Stimulated activated CD8-positive, alpha-beta memory T cell treated with anti-CD3 and anti-CD28 coated beads, Interleukin-7, amount 100 ng/mL, for 1 hour (primary cell): ENCODE measurements around the gene C2CD4B.

Experiments
- DNase-seq, 2 donors: peaks; one replicate each; pipeline ENCODE4 v3.0.0-alpha.2; 2020; ENCODE audit warnings: low read depth in 2 of 2

Gene C2CD4B

DNA sequence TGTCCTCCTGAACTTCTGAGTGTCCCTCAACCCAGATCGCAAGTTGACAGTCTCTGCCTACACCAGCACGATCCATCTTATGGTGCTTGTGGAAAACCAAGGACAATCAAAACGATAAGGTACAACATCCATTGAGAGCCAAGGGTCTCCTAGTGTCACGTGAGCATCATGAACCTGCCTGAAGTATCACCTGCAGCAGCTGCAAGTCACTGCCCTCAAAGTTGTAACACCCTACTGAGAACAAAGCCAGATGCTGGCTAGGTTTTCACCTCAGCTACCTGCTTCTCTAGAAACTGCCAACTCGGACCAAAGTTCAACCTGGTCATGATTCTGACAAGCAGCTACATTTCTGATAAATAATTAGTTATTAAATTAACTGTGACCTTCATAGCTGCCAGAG lies 17.5 kb downstream of the C2CD4B start:
- no peak for DNase-seq

GRCh38 chr15:62147149-62147548 lies 17.9 kb downstream of the C2CD4B start:
- DNase-seq = no peak

- DNase-seq = no peak
Observed at GRCh38 chr15:62145015-62145735, 19.9 kb downstream of the C2CD4B start.

GRCh38 chr15:62142736-62143135 lies 22.3 kb downstream of the C2CD4B start:
- no peak for DNase-seq

DNA sequence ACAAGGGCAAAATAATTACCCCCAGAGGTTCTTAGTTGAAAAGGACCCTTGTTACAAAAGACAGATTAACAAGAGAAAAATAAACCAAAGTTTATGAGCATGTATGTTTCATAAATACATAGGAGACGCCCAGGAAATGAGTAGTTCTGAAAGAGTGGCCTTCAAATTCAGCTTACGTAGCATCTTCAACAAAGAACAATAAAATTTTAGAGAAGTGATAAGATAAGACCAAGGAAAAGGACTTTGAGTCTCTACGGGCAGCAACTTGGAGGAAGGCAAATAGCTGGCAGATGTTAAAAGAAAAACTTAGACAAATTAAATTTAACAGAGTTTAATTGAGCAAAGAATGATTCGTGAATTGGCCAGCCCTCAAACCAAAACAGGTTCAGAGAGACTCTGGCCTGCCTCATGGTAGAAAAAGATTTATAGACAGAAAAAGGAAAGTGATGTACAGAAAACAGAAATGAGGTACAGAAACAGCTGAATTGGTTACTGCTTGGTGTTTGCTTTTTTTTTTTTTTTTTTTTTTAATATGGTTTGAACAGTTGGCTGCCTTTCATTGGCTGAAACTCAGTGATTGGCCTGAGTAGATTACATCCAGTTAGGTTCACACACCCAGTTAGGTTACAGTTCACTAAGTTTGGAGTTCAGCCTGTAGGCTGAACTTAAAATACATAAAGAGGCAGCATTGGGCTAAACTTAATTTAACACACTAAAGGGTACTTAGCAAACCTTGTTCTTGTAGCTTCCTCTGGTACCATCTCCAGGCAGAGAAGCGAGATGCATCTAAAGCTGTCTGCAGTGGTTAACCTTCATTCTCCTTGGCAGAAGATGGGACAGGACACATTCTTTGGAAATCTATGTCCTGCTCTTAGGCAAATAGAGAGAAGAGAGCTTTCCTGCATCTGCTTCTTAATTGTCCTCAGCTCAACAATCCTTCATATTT lies 23.2 kb downstream of the C2CD4B start:
- no peak for DNase-seq

DNA sequence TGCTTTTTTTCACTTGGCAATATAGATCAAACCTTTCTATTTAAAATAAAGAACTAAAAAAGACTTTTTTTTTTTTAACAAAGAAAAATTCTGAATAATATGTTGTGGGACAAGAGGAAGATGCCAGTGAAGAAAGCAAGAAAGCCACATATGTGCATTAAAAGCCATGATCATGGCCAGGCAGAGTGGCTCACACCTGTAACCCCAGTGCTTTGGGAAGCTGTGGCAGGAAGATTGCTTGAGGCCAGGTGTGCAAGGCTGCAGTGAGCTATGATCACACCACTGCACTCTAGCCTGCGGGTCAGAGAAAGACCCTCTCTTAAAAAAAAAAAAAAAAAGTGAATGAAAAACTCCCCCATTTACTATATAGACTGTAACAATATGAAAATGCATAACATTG lies 23.9 kb downstream of the C2CD4B start:
- no peak for DNase-seq

- DNase-seq = no peak
Observed at GRCh38 chr15:62138124-62138523, 27.0 kb downstream of the C2CD4B start.

GRCh38 chr15:62136911-62137865 lies 27.9 kb downstream of the C2CD4B start:
- no peak for DNase-seq

- DNase-seq = no peak
Observed at GRCh38 chr15:62135532-62136134, 29.5 kb downstream of the C2CD4B start.

GRCh38 chr15:62133141-62133540 lies 31.9 kb downstream of the C2CD4B start:
- no peak for DNase-seq

GRCh38 chr15:62128916-62129315 lies 36.2 kb downstream of the C2CD4B start:
- DNase-seq = no peak

GRCh38 chr15:62126364-62126763 lies 38.7 kb downstream of the C2CD4B start:
- no peak for DNase-seq

- DNase-seq = no peak
Observed at GRCh38 chr15:62125773-62126172, 39.3 kb downstream of the C2CD4B start.

DNA sequence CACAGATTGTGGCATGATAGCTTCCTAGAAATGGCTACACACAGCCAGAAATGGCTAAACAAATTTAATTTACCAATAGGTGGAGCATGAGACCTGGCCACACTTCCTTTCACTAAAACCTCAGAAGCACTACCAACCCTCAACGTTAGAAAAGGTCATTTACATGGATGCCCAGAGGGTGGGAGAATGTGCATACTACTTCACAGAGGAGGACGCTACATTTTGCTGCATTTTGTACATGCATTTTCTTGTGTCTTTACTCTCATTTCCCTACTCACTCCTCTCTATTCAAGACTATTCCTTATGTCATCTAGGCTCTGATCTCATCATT lies 40.1 kb downstream of the C2CD4B start:
- no peak for DNase-seq

GRCh38 chr15:62124176-62124972 lies 40.7 kb downstream of the C2CD4B start:
- no peak for DNase-seq

GRCh38 chr15:62122249-62122648 lies 42.8 kb downstream of the C2CD4B start:
- no peak for DNase-seq

- no peak for DNase-seq
Observed at GRCh38 chr15:62121273-62122015, 43.6 kb downstream of the C2CD4B start.

GRCh38 chr15:62120776-62121175 lies 44.3 kb downstream of the C2CD4B start:
- no peak for DNase-seq

DNA sequence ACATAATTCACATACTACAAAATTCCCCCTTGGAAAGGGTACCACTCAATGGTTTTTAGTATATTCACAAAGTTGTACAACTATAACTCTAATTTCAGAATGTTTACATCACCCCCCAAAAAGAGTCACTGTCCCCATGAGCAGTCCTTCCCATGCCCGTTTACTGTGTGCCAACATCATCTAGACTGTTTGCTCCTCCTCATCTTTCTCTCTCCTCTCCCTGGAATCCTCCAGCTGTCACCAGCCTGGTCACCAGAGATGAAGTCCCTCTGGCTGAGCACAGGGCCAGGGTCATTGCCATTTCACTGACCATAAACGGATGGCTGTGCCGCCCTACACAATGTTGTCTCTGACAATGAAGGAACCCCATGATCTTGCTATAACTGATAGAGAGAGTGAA lies 45.2 kb downstream of the C2CD4B start:
- DNase-seq = no peak
